B cell (primary cell): ENCODE measurements around the gene ZRANB1. TPM values are rescaled to one million over a fixed set of nuclear protein-coding genes. Genes with fewer than 3 reads are reported as not detected.

Experiments used
- ATAC-seq: fragments of 200-7000 bp; cut with Tn5 transposase; one replicate; pipeline ENCODE4 v1.10.0; 2021; ENCODE audit warnings: low read depth, mild to moderate bottlenecking, moderate number of reproducible peaks, moderate library complexity
- CTCF ChIA-PET: fragments of 350-600 bp; sonication (Branson Sonifier 250); formaldehyde crosslinking; loops from one replicate; lab custom pipeline; 2021; ENCODE audit warnings: antibody characterized with exemption, inconsistent platforms; lab: Charles Lee
- POLR2A ChIA-PET: fragments of 350-600 bp; sonication (Branson Sonifier 250); formaldehyde crosslinking; loops from one replicate; lab custom pipeline; 2021; ENCODE audit warnings: antibody characterized with exemption; lab: Charles Lee
- DNase-seq: peaks from one replicate; pipeline ENCODE4 v3.0.0; 2013
- H2AFZ ChIP-seq: 2 replicates; pipeline ENCODE4 v1.6.1; 2012; ENCODE audit warnings: mild to moderate bottlenecking, low read depth, low read length; ENCODE audit not compliant: insufficient read depth, poor library complexity, severe bottlenecking
- H3K27ac ChIP-seq, 2 donors: 1 replicate in 1 of 2; 2 replicates in 1 of 2; pipeline ENCODE4 v1.5.1; 2012 to 2013; ENCODE audit warnings: low read length in 2 of 2, mild to moderate bottlenecking in 2 of 2, moderate library complexity in 1 of 2
- H3K27me3 ChIP-seq, 4 experiments: fragments of 200-600 bp in 1 of 4; sonication (generic) in 1 of 4; replicated peaks in 1 of 4; 1 replicate in 2 of 4; 2 replicates in 2 of 4; pipeline versions ENCODE4 v1.6.1 to v1.7.0; 2013 to 2016; ENCODE audit warnings: low read length in 3 of 4, mild to moderate bottlenecking in 2 of 4, mixed read lengths in 1 of 4, moderate library complexity in 1 of 4; ENCODE audit not compliant: insufficient read depth in 4 of 4, control insufficient read depth in 3 of 4; ENCODE audit errors: control extremely low read depth in 1 of 4
- H3K36me3 ChIP-seq, 2 experiments: replicated peaks in 1 of 2; 1 replicate in 1 of 2; 2 replicates in 1 of 2; pipeline versions ENCODE4 v1.6.1 to v1.7.1; 2013; ENCODE audit warnings: low read length in 1 of 2; ENCODE audit not compliant: insufficient read depth in 2 of 2, control insufficient read depth in 1 of 2; ENCODE audit errors: control extremely low read depth in 1 of 2, extremely low read depth in 1 of 2
- H3K4me1 ChIP-seq, 2 donors: fragments of 200-600 bp in 1 of 2; sonication (generic) in 1 of 2; 1 replicate in 1 of 2; 2 replicates in 1 of 2; pipeline versions ENCODE4 v1.5.1 to v1.6.1; 2013 to 2017; ENCODE audit warnings: low read length in 2 of 2; ENCODE audit not compliant: control insufficient read depth in 2 of 2, insufficient read depth in 2 of 2
- H3K4me2 ChIP-seq: replicated peaks from 2 replicates; pipeline ENCODE3; 2012; ENCODE audit warnings: mild to moderate bottlenecking, low read depth, low read length; ENCODE audit not compliant: poor library complexity, severe bottlenecking
- H3K4me3 ChIP-seq, 5 experiments: fragments of 200-600 bp in 1 of 5; sonication (generic) in 1 of 5; 1 replicate in 3 of 5; 2 replicates in 2 of 5; pipeline versions ENCODE4 v1.5.1 to v1.7.0; 2011 to 2016; ENCODE audit warnings: low read length in 4 of 5, mild to moderate bottlenecking in 4 of 5, low read depth in 2 of 5, control low read depth in 1 of 5, moderate library complexity in 1 of 5; ENCODE audit not compliant: insufficient read depth in 1 of 5; ENCODE audit errors: control extremely low read depth in 1 of 5, extremely low read depth in 1 of 5
- H3K79me2 ChIP-seq: fragments of 200-600 bp; sonication (generic); one replicate; pipeline ENCODE4 v1.6.0; 2016; ENCODE audit warnings: low read length; ENCODE audit not compliant: control insufficient read depth, insufficient read depth
- H3K9ac ChIP-seq: fragments of 200-600 bp; sonication (generic); 2 replicates; pipeline ENCODE4 v1.6.1; 2017; ENCODE audit warnings: mild to moderate bottlenecking, low read length, moderate library complexity
- H3K9me3 ChIP-seq, 3 donors: one replicate each; pipeline versions ENCODE4 v1.6.1 to v1.7.1; 2013; ENCODE audit warnings: low read length in 2 of 3; ENCODE audit not compliant: control insufficient read depth in 2 of 3, insufficient read depth in 1 of 3; ENCODE audit errors: control extremely low read depth in 1 of 3
- H4K20me1 ChIP-seq: 2 replicates; pipeline ENCODE4 v1.6.0; 2012; ENCODE audit warnings: mild to moderate bottlenecking, low read length; ENCODE audit not compliant: insufficient read depth, control insufficient read depth, poor library complexity, severe bottlenecking
- H3K27ac Mint-ChIP-seq: one replicate; pipeline ENCODE4 v1.8.0; 2021; ENCODE audit warnings: mixed read lengths
- H3K27me3 Mint-ChIP-seq: one replicate; pipeline ENCODE4 v1.8.0; 2021; ENCODE audit warnings: mixed read lengths
- H3K4me1 Mint-ChIP-seq: one replicate; pipeline ENCODE4 v1.8.0; 2021; ENCODE audit warnings: mixed read lengths
- H3K4me3 Mint-ChIP-seq: one replicate; pipeline ENCODE4 v1.8.0; 2021; ENCODE audit warnings: mixed read lengths
- H3K9me3 Mint-ChIP-seq: one replicate; pipeline ENCODE4 v1.8.0; 2022; ENCODE audit warnings: mixed read lengths; ENCODE audit not compliant: insufficient read depth
- EZH2 ChIP-seq: IDR thresholded peaks from 2 replicates; pipeline ENCODE4 v1.6.1; 2012; ENCODE audit warnings: borderline replicate concordance, low read depth, mild to moderate bottlenecking, moderate library complexity, low read length; ENCODE audit not compliant: insufficient read depth, poor library complexity, severe bottlenecking
- WGBS: methylation state at CpG from one replicate; pipeline ENCODE4 v1.1.5; 2013; ENCODE audit warnings: missing lambda C conversion rate; ENCODE audit not compliant: insufficient coverage; 5-methylcytosine and 5-hydroxymethylcytosine counted together
- intact Hi-C: fragments of 100-400 bp; cut with micrococcal nuclease; formaldehyde crosslinking; loops from one replicate; pipeline ENCODE4 v1.10.0; 2022
- polyA plus RNA-seq: library from polyadenylated mRNA; depleted of rRNA; stranded (reverse); fragments of >200 nt; gene quantifications from 2 replicates; pipeline ENCODE4 v1.2.3, GENCODE V29; 2012
- total RNA-seq, 2 donors: library from RNA; stranded (reverse); fragments of 120-200 nt in 1 of 2; gene quantifications; 1 replicate in 1 of 2; 2 replicates in 1 of 2; pipeline versions ENCODE4 v1.2.3 to v1.2.4, GENCODE V29; 2013 to 2022
- TF ChIP-seq, protein P1 (sequence below): fragments of 200-600 bp; IDR thresholded peaks from one replicate; pipeline ENCODE4 v1.8.0; 2022; ENCODE audit warnings: antibody characterized with exemption, mild to moderate bottlenecking

The ZRANB1 gene
- total and polyA plus RNA-seq, 2 donors (not counting 1 experiment from before 2014, with no cell fraction given): 6.5 to 28.0 TPM

DNA sequence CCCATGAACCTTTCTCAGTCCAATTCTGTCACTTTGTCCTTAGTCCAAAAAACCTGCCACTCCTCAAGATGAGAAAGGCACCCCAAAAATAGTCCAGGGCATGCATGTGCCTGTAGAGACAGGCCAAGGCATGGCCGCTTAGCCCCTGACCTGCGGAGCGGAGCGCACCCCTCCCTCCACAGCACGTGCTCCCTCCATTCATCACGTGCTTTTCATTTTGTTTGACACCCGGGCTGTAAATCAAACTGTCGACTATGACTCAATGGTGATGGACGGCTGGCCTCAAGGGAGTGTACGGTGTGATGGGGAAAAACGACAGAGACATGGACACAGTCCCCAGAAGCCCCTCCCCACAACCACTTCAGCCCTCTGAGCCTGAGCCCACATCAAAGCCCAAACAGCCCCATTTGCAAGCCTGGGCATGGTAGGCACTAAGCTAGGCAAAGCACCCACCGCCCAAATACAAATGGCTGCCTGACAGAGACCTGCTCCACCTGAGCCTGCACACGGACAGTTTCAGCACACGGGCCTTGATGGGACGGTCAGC lies 90.6 kb downstream of the ZRANB1 start:
- ATAC-seq (no peak), DNase-seq (no peak)
- no peaks in the 10 kb centered on the region for H4K20me1 ChIP-seq
- H3K27ac ChIP-seq: no peak overlapping the region
- peaks cover 39% of the 10 kb centered on the region for H3K27me3 Mint-ChIP-seq
- H2AFZ ChIP-seq: no peak overlapping the region
- TF ChIP-seq, protein P1, sequence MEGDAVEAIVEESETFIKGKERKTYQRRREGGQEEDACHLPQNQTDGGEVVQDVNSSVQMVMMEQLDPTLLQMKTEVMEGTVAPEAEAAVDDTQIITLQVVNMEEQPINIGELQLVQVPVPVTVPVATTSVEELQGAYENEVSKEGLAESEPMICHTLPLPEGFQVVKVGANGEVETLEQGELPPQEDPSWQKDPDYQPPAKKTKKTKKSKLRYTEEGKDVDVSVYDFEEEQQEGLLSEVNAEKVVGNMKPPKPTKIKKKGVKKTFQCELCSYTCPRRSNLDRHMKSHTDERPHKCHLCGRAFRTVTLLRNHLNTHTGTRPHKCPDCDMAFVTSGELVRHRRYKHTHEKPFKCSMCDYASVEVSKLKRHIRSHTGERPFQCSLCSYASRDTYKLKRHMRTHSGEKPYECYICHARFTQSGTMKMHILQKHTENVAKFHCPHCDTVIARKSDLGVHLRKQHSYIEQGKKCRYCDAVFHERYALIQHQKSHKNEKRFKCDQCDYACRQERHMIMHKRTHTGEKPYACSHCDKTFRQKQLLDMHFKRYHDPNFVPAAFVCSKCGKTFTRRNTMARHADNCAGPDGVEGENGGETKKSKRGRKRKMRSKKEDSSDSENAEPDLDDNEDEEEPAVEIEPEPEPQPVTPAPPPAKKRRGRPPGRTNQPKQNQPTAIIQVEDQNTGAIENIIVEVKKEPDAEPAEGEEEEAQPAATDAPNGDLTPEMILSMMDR: no peak
- no peak for TF ChIP-seq EZH2
- no peak overlapping the region for H3K9ac ChIP-seq
- POLR2A ChIA-PET: no interaction called here
- no peaks in the 10 kb centered on the region for H3K4me1 Mint-ChIP-seq
- intact Hi-C loops: no loop called here
- H3K36me3 ChIP-seq: no peaks in the 10 kb centered on the region
- WGBS: 96% methylated on average over 8 of the region's 15 CpGs
- H3K27me3 ChIP-seq: peaks cover 0 to 7% (median 0%) of the 10 kb centered on the region in 4 experiments
- H3K4me3 ChIP-seq: no peak overlapping the region
- no peaks in the 10 kb centered on the region for H3K79me2 ChIP-seq
- H3K9me3 ChIP-seq: no peaks in the 10 kb centered on the region
- CTCF ChIA-PET: no interaction called here
- H3K4me3 Mint-ChIP-seq: no peak overlapping the region
- H3K4me2 ChIP-seq: no peak overlapping the region
- no peaks in the 10 kb centered on the region for H3K9me3 Mint-ChIP-seq
- H3K27ac Mint-ChIP-seq: no peak overlapping the region
- no peaks in the 10 kb centered on the region for H3K4me1 ChIP-seq

DNA sequence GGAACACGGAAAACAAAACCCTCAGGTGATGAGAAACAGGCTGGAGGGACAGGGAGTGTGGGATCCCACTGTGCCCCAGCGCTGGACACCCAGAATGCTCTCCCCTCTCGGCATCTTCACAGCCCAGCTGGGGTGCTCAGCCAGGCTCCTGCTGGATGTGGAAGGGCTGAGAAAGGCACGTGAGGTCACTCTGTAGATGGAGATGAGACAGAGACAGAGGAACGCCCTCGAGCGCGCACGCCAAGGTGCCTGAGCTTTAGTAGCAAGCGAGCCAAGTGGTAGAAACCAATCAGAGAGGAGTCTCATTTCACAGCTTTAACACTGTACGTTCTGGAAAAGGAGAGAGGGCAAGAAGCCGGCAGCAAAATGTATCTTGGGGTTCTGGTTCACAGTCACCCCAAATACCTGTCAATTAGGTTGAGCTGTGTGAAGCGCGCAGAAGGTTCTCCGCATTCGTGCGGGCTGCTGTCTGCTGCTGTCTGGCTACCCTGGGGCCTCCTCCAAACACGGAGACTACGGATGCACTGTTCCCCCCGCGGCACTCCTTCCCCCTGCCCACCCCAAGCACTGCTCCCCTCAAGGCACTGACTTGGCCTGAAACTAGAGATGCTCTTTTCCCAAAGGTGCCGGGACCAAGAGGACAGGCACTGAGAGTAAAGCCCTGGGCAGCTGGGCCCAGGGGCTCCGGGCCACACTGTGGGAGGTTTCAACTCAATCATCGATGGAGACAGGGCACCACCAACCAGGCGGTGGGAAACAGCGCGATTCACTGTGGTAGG lies 91.4 kb downstream of the ZRANB1 start:
- TF ChIP-seq, protein P1: no peak
- no peak for TF ChIP-seq EZH2
- Histone ChIP-seq H2AFZ (no peak overlapping the region), H3K36me3 (no peaks in the 10 kb centered on the region), H3K4me1 (no peaks in the 10 kb centered on the region), H3K9ac (no peak overlapping the region), H3K4me3 (no peak overlapping the region), H3K27ac (no peak overlapping the region), H3K9me3 (no peaks in the 10 kb centered on the region), H3K4me2 (no peak overlapping the region), H4K20me1 (no peaks in the 10 kb centered on the region), H3K79me2 (no peaks in the 10 kb centered on the region), H3K27me3 (peaks cover 0 to 4% (median 0%) of the 10 kb centered on the region in 4 experiments)
- ATAC-seq (no peak), DNase-seq (no peak)
- POLR2A ChIA-PET: no interaction called here
- Mint-ChIP-seq H3K27me3 (peaks cover 35% of the 10 kb centered on the region), H3K4me3 (no peak overlapping the region), H3K4me1 (no peaks in the 10 kb centered on the region), H3K27ac (no peak overlapping the region), H3K9me3 (no peaks in the 10 kb centered on the region)
- 90% methylated on average over 24 of the region's 27 CpGs for WGBS
- CTCF ChIA-PET: no interaction called here
- intact Hi-C loops: no loop called here
